Activated CD8-positive, alpha-beta memory T cell treated with anti-CD3 and anti-CD28 coated beads for 36 hours (primary cell): ENCODE data around the gene BEST4. TPM values are rescaled to one million over a fixed set of nuclear protein-coding genes. Genes with fewer than 3 reads are reported as not detected.

Source experiments
- CTCF ChIA-PET: fragments of 350-600 bp; sonication (Branson Sonifier 250); formaldehyde crosslinking; loops from one replicate; lab custom pipeline; 2021; ENCODE audit warnings: antibody characterized with exemption; lab: Charles Lee
- POLR2A ChIA-PET: fragments of 350-600 bp; sonication (Branson Sonifier 250); formaldehyde crosslinking; loops from one replicate; lab custom pipeline; 2021; ENCODE audit warnings: antibody characterized with exemption; lab: Charles Lee
- total RNA-seq, 2 experiments: library from RNA; stranded (reverse); gene quantifications; one replicate each; pipeline ENCODE4 v1.2.3, GENCODE V29; 2021

The BEST4 gene
- total RNA-seq, 2 experiments from 2014 or later = 1.1 to 1.3 TPM

DNA sequence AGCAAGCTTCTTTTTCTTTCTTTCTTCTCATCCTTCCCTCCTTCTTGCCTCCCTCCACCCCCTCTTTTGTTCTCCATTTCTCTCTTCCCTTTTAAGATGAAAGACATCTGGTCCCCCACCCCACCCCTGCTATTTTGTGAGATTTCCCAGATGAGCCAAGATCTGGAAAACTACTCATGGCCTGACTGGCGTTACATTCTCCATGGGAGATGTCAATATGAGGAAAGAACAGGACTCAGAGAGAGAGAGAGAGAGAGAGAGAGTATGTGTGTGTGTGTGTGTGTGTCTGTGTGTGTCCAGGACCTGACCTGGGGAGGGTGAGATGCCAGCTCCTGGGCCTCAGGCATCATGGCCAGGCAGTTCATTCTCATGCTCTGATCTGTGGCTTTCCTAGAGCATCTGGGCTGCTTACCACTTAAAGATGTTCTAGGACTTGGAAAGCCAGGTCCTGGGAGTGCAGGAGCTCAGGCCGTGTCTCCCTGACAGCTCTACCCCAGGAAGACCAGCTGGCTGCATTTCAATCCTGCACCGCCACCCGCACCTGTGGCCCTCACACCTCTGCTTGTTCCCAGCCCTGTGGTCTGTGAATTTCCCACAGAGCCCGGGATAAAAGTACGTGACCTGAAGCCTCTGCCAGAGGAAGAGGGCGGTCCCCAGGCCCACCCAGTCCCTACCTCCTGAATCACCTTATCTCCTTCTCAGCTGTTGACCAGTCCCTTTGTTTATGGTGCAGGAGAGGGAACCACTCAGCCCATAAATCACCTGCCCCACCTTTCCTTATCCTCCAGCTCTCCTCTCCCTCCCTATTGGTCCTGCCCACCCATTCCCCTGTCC is 3.2 kb upstream of the BEST4 start:
- ChIA-PET POLR2A (interaction anchor here (0.8 to 2.3 kb wide), 2 partner anchors 18 to 22 kb away, joined by 7 to 11 read pairs; no protein-coding TSS in a partner anchor), CTCF (interaction anchor here (1.0 to 2.8 kb wide), 3 partner anchors 8 to 31 kb away, joined by 3 to 10 read pairs (median 5); partner anchors contain the start of gene PLK3)

DNA sequence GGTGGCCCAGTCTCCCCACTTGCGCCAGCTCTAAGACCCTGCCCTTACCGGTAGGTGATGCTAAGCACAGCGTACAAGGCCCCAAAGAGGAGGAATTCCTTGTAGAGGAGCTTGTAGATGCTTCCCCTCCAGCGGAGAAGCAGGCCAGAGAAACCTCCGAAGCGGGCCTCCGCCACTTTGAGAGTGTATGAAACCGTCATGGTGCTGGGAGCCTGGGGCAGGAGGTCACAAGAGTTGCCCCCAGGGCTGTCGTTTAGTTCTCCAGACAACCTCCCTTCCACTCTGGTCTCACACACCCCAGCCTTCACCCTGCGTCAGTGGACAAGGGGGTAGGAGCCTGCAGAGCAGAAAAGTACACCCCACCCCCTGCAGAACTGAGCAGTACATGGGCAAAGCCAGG is 464 bp downstream of the BEST4 start:
- POLR2A ChIA-PET = interaction anchor here (0.9 to 4.4 kb wide), 8 partner anchors 9 to 224 kb away, joined by 3 to 27 read pairs (median 6); partner anchors contain the start of genes BTBD19, DYNLT4, PLK3 and RNU5D-1
- CTCF ChIA-PET = interaction anchor here (0.5 to 5.4 kb wide), 9 partner anchors 12 to 611 kb away, joined by 3 to 38 read pairs (median 6); partner anchors contain the start of genes HECTD3, PLK3, RNU5D-1 and RPS8

DNA sequence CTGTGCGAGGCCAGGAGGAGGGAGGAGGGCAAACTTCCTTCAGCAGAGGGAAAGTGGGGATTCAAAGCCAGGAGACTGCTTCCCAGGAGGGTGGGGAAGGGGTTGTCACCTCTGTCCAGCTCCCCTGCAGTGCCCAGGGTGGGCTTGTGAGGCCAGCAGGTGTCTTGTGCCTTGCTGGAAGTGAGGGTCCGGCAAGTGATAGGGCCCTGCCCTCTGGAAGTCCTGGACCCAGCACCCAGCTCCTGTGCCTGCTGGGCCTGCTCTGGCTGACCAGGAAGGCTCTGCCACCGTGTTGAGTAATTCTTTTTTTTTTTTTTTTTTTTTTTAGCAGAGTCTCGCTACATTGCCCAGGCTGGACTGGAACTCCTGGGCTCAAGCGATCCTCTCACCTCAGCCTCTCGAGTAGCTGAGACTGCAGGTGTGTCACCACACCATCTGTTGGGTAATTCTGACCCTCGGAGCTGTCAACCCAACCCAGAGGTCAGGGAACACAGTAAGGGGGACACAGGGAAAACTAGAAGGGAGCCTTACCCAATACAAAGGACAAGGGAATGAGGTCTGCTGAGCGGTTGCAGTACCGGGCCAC is 1.0 kb downstream of the BEST4 start:
- CTCF ChIA-PET = interaction anchor here (0.6 to 5.4 kb wide), 14 partner anchors 11 to 224 kb away, joined by 3 to 38 read pairs (median 3); partner anchors contain the start of genes BTBD19, DYNLT4, HECTD3 and PLK3
- POLR2A ChIA-PET = interaction anchor here (0.6 to 4.4 kb wide), 8 partner anchors 10 to 225 kb away, joined by 3 to 27 read pairs (median 6); partner anchors contain the start of genes BTBD19, DYNLT4, PLK3 and RNU5D-1

DNA sequence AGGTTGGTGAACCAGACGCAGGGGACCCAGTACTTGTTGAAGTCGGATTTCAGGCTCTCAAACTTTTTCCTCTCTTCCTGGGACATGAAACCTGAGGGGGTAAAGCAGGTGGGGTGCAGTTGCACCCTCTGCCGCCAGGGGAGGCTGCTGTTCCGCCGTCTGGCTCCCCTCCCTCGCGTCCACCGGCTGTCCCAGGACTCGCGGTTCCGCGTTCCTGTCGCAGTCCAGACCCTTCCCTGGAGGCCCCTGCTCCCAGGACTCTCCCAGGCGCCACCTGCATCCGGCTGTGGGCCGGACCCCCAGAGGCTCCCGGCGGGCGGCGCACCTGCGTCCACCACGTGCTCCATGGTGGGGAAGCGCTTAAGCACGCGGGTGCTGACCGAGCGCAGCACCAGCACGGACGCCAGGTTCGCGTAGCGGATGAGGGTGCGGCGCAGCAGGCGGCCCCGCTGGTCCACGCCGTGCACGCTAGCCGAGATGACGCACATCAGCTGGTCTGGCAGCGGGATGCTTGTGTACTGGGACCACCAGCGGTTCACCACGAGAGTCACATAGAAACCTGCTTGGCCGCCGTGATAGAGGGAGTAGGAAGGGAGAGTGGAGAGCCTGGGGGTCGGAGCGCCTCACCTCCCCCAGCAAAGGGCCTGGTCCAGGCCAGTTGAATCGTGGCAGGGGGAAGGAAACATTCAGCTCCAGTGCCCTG is 1.7 kb downstream of the BEST4 start:
- ChIA-PET CTCF (interaction anchor here (0.6 to 5.4 kb wide), 16 partner anchors 10 to 225 kb away, joined by 3 to 38 read pairs (median 3); partner anchors contain the start of genes BTBD19, DYNLT4, HECTD3 and PLK3), POLR2A (interaction anchor here (0.6 to 4.4 kb wide), 7 partner anchors 11 to 225 kb away, joined by 3 to 27 read pairs (median 8); partner anchors contain the start of genes BTBD19, DYNLT4, PLK3 and RNU5D-1)

DNA sequence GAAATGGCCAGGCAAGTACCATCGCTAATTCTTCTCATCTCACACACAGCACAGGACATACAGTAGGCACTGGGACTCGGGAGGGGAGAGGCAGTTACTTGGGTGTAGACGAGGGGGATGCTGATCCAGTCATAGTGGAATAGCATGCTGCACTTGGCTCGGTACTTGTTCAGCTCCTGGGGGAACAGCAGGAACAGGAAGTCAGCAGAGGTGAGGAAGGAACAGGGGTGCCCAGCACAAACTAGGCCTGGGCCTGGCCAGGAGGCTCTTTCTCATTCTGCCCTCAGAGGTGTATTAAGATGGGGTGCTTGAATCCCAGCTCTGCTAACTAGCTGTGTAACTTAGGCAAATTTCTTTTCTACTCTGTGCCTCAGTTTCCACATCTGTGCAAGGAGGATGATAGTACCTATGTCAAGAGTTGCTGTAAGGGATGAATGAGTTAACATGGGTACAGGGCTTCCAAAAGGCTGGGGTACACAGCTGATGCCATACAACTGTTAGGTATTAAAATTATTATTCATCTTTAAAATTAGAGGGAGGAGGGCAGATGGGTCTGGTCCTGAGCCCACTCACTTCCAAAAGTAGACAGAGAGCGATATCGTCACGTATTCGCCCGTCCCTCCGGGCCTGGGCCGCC is 2.4 kb downstream of the BEST4 start:
- POLR2A ChIA-PET = interaction anchor here (0.9 to 4.4 kb wide), 6 partner anchors 10 to 64 kb away, joined by 3 to 29 read pairs (median 16); partner anchors contain the start of genes BTBD19, DYNLT4, RNU5D-1 and RPS8
- CTCF ChIA-PET = interaction anchor here (1.2 to 5.4 kb wide), 5 partner anchors 10 to 37 kb away, joined by 3 to 38 read pairs (median 7); partner anchors contain the start of genes BTBD19, DYNLT4, PLK3 and RPS8

DNA sequence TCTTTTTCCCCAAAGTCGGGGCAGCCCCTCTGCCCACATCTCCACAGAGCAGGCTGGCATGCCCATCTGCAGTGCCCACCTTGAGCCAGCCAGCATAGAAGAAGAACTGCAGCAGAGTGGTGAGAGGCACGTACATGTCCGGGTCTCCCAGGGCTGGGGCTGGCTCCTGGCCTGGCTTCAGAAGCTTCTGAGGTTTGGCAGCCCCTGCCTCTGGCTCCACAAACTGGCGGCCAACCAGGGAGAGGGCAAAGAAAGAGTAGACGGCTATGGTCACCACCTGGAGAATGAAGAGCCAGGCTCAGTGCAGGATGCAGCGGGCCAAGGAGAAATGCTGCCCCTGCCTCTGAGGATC is 3.0 kb downstream of the BEST4 start:
- ChIA-PET CTCF (interaction anchor here (0.6 to 5.4 kb wide), 6 partner anchors 9 to 38 kb away, joined by 3 to 38 read pairs (median 6); partner anchors contain the start of genes BTBD19, DYNLT4, PLK3 and RPS8), POLR2A (interaction anchor here (0.6 to 4.4 kb wide), 7 partner anchors 10 to 63 kb away, joined by 3 to 29 read pairs (median 5); partner anchors contain the start of genes BTBD19, DYNLT4, PLK3 and RNU5D-1)

DNA sequence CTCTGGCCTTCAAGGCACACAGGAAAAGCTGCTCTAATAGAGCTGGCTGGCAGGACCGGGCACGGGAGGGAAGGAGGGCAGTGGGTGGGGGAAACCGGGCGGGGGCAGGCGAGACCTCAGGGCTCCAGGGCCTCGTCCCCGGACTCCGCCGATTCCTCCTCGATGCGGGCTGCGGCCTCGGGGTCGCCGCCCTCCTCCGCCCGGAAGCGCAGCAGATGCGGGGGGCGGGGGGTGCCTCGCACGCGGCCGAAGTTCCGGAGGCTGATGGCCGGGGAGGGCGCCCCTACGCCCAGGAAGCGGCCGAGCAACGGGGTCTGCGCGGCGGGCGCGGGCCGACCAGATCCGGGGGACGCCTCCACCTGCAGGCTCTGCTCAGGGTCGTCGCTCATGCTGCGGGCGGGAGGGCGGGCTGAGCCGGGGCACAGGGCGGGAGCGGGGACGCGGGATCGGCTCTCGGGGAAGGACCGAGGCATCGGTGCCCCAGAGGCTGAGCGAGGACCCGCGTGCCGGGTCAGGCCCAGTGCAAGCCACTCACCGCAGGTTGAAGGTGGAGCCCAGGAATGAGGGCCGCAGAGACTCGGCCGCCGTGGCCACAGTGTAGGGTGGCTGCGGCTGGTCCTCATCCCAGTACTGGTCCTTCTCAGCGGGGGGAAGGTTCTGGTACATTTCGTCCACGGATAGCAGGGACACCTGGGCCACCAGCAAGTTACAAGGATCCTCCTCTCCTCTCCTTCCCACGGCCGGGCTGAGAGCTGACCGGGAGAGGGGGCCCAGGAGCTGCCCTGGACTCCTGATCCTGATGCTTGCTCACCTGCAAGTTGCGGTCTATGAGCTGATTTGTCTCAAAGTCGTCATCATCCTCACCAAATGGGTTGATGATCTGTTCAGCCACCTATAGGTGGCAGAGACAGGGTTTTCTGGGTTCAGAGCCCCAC is 3.6 kb downstream of the BEST4 start:
- ChIA-PET POLR2A (interaction anchor here (0.6 to 4.4 kb wide), 10 partner anchors 8 to 63 kb away, joined by 3 to 29 read pairs (median 5); partner anchors contain the start of genes BTBD19, DYNLT4, PLK3 and RNU5D-1), CTCF (interaction anchor here (0.6 to 5.4 kb wide), 9 partner anchors 9 to 201 kb away, joined by 3 to 38 read pairs (median 4); partner anchors contain the start of genes BTBD19, DYNLT4, KIF2C and PLK3)

DNA sequence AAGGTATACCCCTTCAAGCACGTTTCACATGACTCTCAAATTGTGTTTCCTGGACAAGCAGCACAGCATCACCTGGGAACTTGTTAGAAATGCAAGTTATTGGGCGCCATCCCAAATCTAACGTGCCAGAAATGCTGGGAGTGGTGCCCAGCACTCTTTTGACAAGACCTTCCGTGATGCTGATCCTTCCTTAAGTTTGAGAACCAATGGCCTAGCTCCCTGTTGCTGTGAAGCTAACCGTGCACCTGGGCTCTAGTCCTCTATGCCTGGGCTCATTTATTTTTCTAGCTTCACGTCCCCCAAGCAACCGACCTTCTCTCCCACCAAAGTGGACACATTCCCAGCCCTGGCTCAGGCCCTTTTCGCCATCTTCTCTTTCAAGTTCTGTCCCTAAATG is 4.3 kb downstream of the BEST4 start:
- CTCF ChIA-PET = interaction anchor here (1.1 kb wide), 2 partner anchors 16 to 44 kb away, joined by 3 read pairs; partner anchors contain the start of genes KIF2C and PLK3
- POLR2A ChIA-PET = interaction anchor here (0.9 to 4.4 kb wide), 6 partner anchors 8 to 202 kb away, joined by 3 to 29 read pairs (median 6); partner anchors contain the start of genes BTBD19, DYNLT4, EIF2B3 and RNU5D-1

DNA sequence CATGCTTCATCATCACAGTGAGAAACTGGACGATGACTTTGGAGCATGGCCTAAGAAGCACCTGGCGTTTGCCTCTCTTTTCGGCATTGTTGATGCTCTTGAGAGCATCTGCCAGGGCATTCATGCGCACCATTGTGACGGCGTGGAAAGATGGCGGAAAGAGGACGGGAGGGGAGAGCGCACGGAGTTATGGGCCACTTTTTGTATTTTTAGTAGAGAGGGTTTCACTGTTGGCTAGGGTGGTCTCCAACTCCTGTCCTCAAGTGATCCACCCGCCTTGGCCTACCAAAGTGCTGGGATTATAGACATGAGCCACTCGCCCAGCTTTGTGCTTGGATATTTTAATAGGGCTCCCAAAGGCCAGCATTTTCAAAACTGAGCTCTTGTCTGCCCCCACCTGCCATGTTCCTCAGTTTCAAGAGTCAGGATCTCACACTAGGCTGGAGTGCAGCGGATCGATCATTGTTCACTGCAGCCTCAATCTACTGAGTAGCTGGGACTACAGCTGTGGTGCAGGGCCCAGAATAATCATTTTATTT is 7.3 kb downstream of the BEST4 start:
- ChIA-PET POLR2A (interaction anchor here (0.5 to 0.9 kb wide), 3 partner anchors 29 to 49 kb away, joined by 3 to 4 read pairs (median 3); partner anchors contain the start of gene RNU5D-1), CTCF (interaction anchor here (0.6 to 2.8 kb wide), 4 partner anchors 13 to 231 kb away, joined by 3 to 11 read pairs (median 4); partner anchors contain the start of genes RNU5D-1 and UROD)

DNA sequence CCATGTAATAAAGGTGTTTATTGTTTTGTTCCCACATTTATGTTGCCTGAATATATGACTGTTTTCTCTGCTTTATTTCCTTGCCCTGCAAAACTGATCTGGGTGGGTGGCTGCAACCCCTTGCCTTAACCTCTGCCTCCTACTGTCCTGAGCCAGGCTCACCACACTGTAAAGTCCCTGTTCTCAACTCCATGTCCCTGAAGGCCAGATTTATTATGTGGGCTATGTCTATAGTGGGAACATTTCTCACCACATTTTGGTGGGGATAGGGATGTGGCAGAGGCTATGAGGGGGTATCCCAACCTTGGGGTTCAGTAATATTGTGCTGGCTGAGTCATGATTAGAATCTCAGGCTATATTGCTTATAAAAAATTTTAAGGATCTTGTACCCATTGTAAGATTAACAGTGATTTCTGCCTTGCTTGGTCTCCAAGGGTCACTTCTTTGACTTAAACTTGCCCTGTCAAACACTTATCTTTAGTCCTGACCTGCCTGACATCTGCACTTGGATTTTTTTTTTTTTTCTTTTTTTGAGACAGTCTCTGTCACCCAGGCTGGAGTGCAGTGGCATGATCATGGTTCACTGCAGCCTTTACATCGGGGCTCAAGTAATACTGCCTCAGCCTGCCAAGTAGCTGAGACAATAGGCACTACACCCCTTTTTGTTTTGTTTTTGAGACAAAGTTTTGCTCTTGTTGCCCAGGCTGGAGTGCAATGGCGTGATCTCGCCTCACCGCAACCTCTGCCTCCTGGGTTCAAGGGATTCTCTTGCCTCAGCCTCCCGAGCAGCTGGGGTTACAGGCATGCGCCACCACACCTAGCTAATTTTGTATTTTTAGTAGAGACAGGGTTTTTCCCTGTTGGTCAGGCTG is 9.0 kb downstream of the BEST4 start:
- POLR2A ChIA-PET = interaction anchor here (0.6 kb wide), 1 partner anchor 521 kb away, joined by 3 read pairs; no protein-coding TSS in a partner anchor

DNA sequence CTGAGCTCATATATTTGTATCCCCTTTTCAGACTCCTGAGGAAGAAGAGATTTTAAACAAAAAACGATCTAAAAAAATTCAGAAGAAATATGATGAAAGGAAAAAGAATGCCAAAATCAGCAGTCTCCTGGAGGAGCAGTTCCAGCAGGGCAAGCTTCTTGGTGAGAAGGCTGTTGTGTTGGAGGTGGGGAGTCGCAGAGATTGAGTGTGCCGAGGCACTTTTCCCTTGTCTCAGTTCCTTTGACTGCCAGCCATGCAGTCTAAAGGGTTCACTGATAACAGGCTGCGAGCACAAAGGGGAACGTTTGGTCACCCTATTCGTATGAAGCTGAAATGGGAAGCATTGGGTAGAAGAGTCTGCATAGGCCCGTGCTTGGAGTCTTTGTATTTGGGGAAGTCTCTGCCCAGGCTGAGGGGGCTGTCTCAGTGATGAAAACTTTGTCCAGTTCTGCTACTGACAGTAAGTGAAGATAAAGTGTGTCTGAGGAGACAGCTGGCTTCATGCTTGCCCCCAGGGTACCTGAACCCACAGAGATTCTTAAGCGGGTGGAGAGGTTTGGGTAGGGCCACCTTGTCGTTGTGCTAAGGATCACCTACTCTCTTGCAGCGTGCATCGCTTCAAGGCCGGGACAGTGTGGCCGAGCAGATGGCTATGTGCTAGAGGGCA is 9.9 kb downstream of the BEST4 start:
- ChIA-PET CTCF (no interaction called here), POLR2A (interaction anchor here (3.8 kb wide), 1 partner anchor 31 kb away, joined by 25 read pairs; the partner anchor contains the start of gene BTBD19)

More for the DNA sequence above, 9.0 kb downstream of the BEST4 start:
- CTCF ChIA-PET = interaction anchor here (2.8 kb wide), 1 partner anchor 14 kb away, joined by 11 read pairs; no protein-coding TSS in a partner anchor

DNA sequence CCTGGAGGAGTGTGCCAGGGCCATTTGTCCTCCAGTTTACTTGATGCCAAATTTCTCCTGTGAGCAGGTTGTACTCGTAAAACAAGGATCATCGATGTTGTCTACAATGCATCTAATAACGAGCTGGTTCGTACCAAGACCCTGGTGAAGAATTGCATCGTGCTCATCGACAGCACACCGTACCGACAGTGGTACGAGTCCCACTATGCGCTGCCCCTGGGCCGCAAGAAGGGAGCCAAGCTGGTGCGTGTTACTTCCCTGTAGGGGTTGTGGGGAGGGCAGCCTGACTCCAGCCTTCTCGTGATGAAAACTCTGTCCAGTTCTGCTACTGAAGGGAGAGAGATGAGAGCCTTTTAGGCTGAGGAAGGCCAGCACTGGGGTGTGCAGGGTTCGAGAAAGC is 10.4 kb downstream of the BEST4 start:
- ChIA-PET POLR2A (interaction anchor here (3.8 kb wide), 1 partner anchor 31 kb away, joined by 25 read pairs; the partner anchor contains the start of gene BTBD19), CTCF (no interaction called here)

DNA sequence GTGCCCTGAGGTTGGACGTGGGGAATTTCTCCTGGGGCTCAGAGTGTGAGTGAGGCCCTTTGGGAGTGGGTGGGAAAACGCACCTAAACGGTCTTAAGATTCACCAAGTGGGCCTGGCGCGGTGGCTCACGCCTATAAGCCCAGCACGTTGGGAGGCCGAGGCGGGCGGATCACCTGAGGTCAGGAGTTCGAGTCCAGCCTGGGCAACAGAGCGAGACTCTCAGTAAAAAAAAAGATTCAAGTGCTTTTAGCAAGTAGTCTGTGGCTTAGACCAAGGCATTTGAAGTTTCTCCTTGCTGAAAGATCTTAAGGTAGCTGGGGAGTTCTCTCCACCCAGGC is 11.3 kb downstream of the BEST4 start:
- ChIA-PET CTCF (interaction anchor here (1.2 to 1.8 kb wide), 4 partner anchors 8 to 31 kb away, joined by 3 to 16 read pairs (median 6); partner anchors contain the start of genes BTBD19 and PLK3), POLR2A (interaction anchor here (1.5 to 3.8 kb wide), 5 partner anchors 24 to 55 kb away, joined by 11 to 30 read pairs (median 25); partner anchors contain the start of genes BTBD19, PLK3 and RNU5D-1)
